Psoas muscle (tissue), 8 donors: Measurements from ENCODE around the gene RYR1. TPM values are rescaled to one million over a fixed set of nuclear protein-coding genes. Genes with fewer than 3 reads are reported as not detected.
A peak's percentile ranks its signal among the peaks of the same experiment; 100 is the strongest.

Experiments used
- ATAC-seq, 4 donors: fragments of 200-7000 bp; cut with Tn5 transposase; one replicate each; pipeline ENCODE4 v1.9.1; 2020; ENCODE audit warnings: moderate library complexity in 3 of 4, mild to moderate bottlenecking in 2 of 4
- DNase-seq, 2 donors: peaks; one replicate each; pipeline ENCODE4 v3.0.0-alpha.2; 2020
- H3K27ac ChIP-seq: fragments of 200-600 bp; one replicate; pipeline ENCODE4 v1.8.0; 2022
- H3K27me3 ChIP-seq, 3 donors: fragments of 200-600 bp in 1 of 3; one replicate each; pipeline versions ENCODE4 v1.6.1 to v1.8.0; 2013 to 2022; ENCODE audit warnings: low read length in 2 of 3, mild to moderate bottlenecking in 2 of 3, moderate library complexity in 1 of 3; ENCODE audit not compliant: insufficient read depth in 3 of 3
- H3K36me3 ChIP-seq, 2 donors: fragments of 200-600 bp in 1 of 2; one replicate each; pipeline versions ENCODE4 v1.6.1 to v1.8.0; 2013 to 2022; ENCODE audit warnings: low read depth in 1 of 2, mild to moderate bottlenecking in 1 of 2, moderate library complexity in 1 of 2; ENCODE audit not compliant: insufficient read depth in 1 of 2
- H3K4me1 ChIP-seq: fragments of 200-600 bp; one replicate; pipeline ENCODE4 v1.8.0; 2022
- H3K4me3 ChIP-seq: fragments of 200-600 bp; one replicate; pipeline ENCODE4 v1.8.0; 2022; ENCODE audit warnings: mild to moderate bottlenecking
- H3K9me3 ChIP-seq: fragments of 200-600 bp; one replicate; pipeline ENCODE4 v1.8.0; 2022
- CTCF ChIP-seq: fragments of 200-600 bp; IDR thresholded peaks from one replicate; pipeline ENCODE4 v1.8.0; 2022; ENCODE audit warnings: antibody characterized with exemption
- WGBS, 3 donors: extraction: QIAGEN DNeasy Blood & Tissue Kit; methylation state at CpG; one replicate each; pipeline versions ENCODE4 v1.1.6 to v1.1.7; 2013; 5-methylcytosine and 5-hydroxymethylcytosine counted together
- intact Hi-C, 2 donors: fragments of 100-400 bp; cut with DNase I; formaldehyde crosslinking; loops; one replicate each; pipeline versions ENCODE4 v1.11.0 to v1.14.2; 2022
- polyA plus RNA-seq, 3 donors: library from polyadenylated mRNA; stranded (reverse); fragments of 200-250 nt; gene quantifications; one replicate each; pipeline ENCODE4 v1.2.3, GENCODE V29; 2013
- total RNA-seq, 4 donors: library from RNA; stranded (reverse); fragmentation: NEBNext Ultra II Directional in 2 of 4; extraction: Animal tissue kit (Norgen Biotek cat#: 25700) in 2 of 4; gene quantifications; one replicate each; pipeline versions ENCODE4 v1.2.1 to v1.2.4, GENCODE V29; 2021 to 2023
- donor health status: healthy with polysubstance abuse.
- donor health status: DM: no; HTN: no; CAD: no; lungs with moderate emphysema.
- donor health status: Bipolar disorder and iron deficiency.
- donor health status: healthy.
- donor health status: DM: yes; HTN: yes; CAD: no.
- donor health status: DM: no; HTN: no; CAD: no.
- donor health status: DM: no; HTN: no; CAD: no.
- donor health status: DM: yes; HTN: yes; CAD: no.

RYR1 gene
- total and polyA plus RNA-seq, 7 donors, result 56.0 to 1,211 (median 572) TPM

GRCh38 chr19:38388349-38389100 is 45.0 kb upstream of the RYR1 start, which contains the start of gene SPRED3:
Gene SPRED3 (plus strand): TSS chr19:38388697. CDS start chr19:38390303, 1,606 bp downstream.
- peak within 1 kb of the TSS; percentile 1 for H3K27ac ChIP-seq
- ATAC-seq (peak in 1 of 4 donors; percentile 1), DNase-seq (peak; percentile 30 to 62)
- 1% methylated on average over 27 to 42 of the region's 46 CpGs for WGBS, 3 donors
- H3K4me3 ChIP-seq, result peak within 1 kb of the TSS; percentile 51
- intact Hi-C loops, result no loop called here
- no peaks in the 10 kb centered on the region for H3K27me3 ChIP-seq
- TF ChIP-seq CTCF, result no peak
- peaks cover 11 to 29% of the 10 kb centered on the region in 2 donors for H3K36me3 ChIP-seq
- no peaks in the 10 kb centered on the region for H3K9me3 ChIP-seq
- H3K4me1 ChIP-seq, result peaks cover 21% of the 10 kb centered on the region

- 13 to 22% (median 16%) methylated on average over 25 to 28 of the region's 28 CpGs for WGBS, 3 donors
- Histone ChIP-seq H3K27me3 (peaks cover 0 to 4% (median 0%) of the 10 kb centered on the region in 3 donors), H3K9me3 (no peaks in the 10 kb centered on the region), H3K27ac (no peak overlapping the region), H3K4me3 (peak overlapping the region; percentile 51), H3K36me3 (peaks cover 5 to 21% of the 10 kb centered on the region in 2 donors), H3K4me1 (peaks cover 21% of the 10 kb centered on the region)
- intact Hi-C loops, result no loop called here
- ATAC-seq (no peak), DNase-seq (no peak)
- no peak for TF ChIP-seq CTCF
Measured at GRCh38 chr19:38389101-38389925, 44.2 kb upstream of the RYR1 start.

GRCh38 chr19:38389957-38390924 is 43.2 kb upstream of the RYR1 start:
- intact Hi-C loops, result no loop called here
- Histone ChIP-seq H3K36me3 (peaks cover 0 to 12% of the 10 kb centered on the region in 2 donors), H3K9me3 (no peaks in the 10 kb centered on the region), H3K4me1 (peaks cover 21% of the 10 kb centered on the region), H3K27me3 (peaks cover 0 to 14% (median 3%) of the 10 kb centered on the region in 3 donors), H3K27ac (no peak overlapping the region), H3K4me3 (no peak overlapping the region)
- 47 to 50% (median 49%) methylated on average over 19 to 22 of the region's 22 CpGs for WGBS, 3 donors
- no peak for DNase-seq
- no peak for TF ChIP-seq CTCF
- no peak for ATAC-seq

GRCh38 chr19:38391911-38392464 is 41.5 kb upstream of the RYR1 start:
- H3K4me1 ChIP-seq, result peaks cover 12% of the 10 kb centered on the region
- TF ChIP-seq CTCF, result no peak
- WGBS, 3 donors, result 63 to 74% (median 66%) methylated on average over 8 of the region's 8 CpGs
- peaks cover 0 to 29% (median 16%) of the 10 kb centered on the region in 3 donors for H3K27me3 ChIP-seq
- no peaks in the 10 kb centered on the region for H3K36me3 ChIP-seq
- H3K9me3 ChIP-seq, result no peaks in the 10 kb centered on the region
- DNase-seq (no peak), ATAC-seq (no peak)
- intact Hi-C loops, result no loop called here
- H3K27ac ChIP-seq, result no peak overlapping the region
- H3K4me3 ChIP-seq, result no peak overlapping the region
